HL-60 (cell line): ENCODE data around the gene HPS4.

Source experiments
- CTCF ChIP-seq: IDR thresholded peaks from one replicate; pipeline ENCODE4 v1.5.1; 2011; ENCODE audit warnings: low read length, control low read depth, inconsistent platforms; ENCODE audit not compliant: insufficient read depth
- POLR2AphosphoS5 ChIP-seq: IDR thresholded peaks from 2 replicates; pipeline ENCODE4 v1.6.1; 2012; ENCODE audit warnings: low read depth
- REST ChIP-seq: IDR thresholded peaks from 2 replicates; pipeline ENCODE4 v1.6.1; 2012; ENCODE audit warnings: low read depth; ENCODE audit not compliant: insufficient replicate concordance

GRCh38 chr22:26481694-26482093 is 1.9 kb downstream of the HPS4 start:
- TF ChIP-seq CTCF: no peak
- no peak for TF ChIP-seq POLR2AphosphoS5
- TF ChIP-seq REST: no peak
